Measurements from ENCODE around the gene STIMATE. TPM values are rescaled to one million over a fixed set of nuclear protein-coding genes. Genes with fewer than 3 reads are reported as not detected.

STIMATE gene
- total and polyA plus RNA-seq, 9 of the 15 experiments (the other 6 are each of a cell fraction or from before 2014, with no cell fraction given): 0.14 to 7.7 (median 4.9) TPM

DNA sequence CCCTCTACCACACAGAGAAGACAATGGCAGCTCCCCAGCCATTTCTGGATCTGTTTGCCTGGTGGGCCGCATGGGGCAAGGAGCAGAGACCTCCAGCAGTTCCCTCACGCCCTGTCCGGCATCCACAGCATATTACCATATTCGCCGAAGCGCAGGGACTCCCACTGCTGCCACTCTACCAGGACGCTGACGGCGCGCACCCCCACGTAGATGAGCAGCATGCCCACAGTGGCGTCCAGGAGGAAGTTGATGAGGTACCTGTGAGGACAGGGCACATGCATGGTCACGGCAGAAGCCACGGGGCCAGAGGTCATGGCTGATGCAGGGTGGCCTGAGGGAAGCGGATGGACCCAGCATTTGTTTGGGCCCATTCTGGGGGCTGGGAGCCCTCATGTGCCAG is 47.7 kb downstream of the STIMATE start:
- no peak for DNase-seq (ENCODE audit: extremely low read depth in 1 of 4, low spot score in 3 of 4)
- no TSS peak for BruUV-seq (replicated peaks)
- no peaks in the 10 kb centered on the region for H3K9me3 ChIP-seq (replicated peaks; ENCODE audit: control insufficient read depth, insufficient read depth, low read depth, low read length)
- H4K20me1 ChIP-seq (replicated peaks; ENCODE audit: control insufficient read depth, insufficient read depth, low read length): 0 out of 2 replicates have a peak, but pooled peaks cover 7% of the 10 kb centered on the region
- ATAC-seq: no peak
- no peaks in the 10 kb centered on the region for H3K4me1 ChIP-seq (replicated peaks in 1 of 2; ENCODE audit: control insufficient read depth in 2 of 2, insufficient read depth in 2 of 2, low read length in 2 of 2)
- no peaks in the 10 kb centered on the region for H3K9me1 ChIP-seq (ENCODE audit: control insufficient read depth, insufficient read depth, low read length)
- FAIRE-seq: no peak
- ChIA-PET POLR2A (interaction anchor here (1.1 kb wide), 1 partner anchor 11 kb away, joined by 3 read pairs; no protein-coding TSS in a partner anchor), CTCF (ENCODE audit: low intra/inter-chr PET ratio) (no interaction called here)
- H3K36me3 ChIP-seq (ENCODE audit: control insufficient read depth, insufficient read depth, low read length): peaks cover 6% of the 10 kb centered on the region; the same call in 1 of the 3 replicates
- 92% methylated on average over 5 of the region's 15 CpGs for WGBS (ENCODE audit: insufficient coverage, low coverage, missing lambda C conversion rate)
- TF ChIP-seq NFE2 (IDR thresholded peaks at IDR 0.05; ENCODE audit: low read depth): no peak
- TF ChIP-seq FOSL1 (tag; conservative IDR thresholded peaks at IDR 0.05): no peak
- no peak for TF ChIP-seq DDX20 (tag; IDR thresholded peaks at IDR 0.05; ENCODE audit: low read depth)
- TF ChIP-seq RFX7 (CRISPR knock-in tag; IDR thresholded peaks at IDR 0.05): no peak
- TF ChIP-seq ZNF644 (tag; IDR thresholded peaks at IDR 0.05; ENCODE audit: low read depth): no peak
- TF ChIP-seq, protein P1, sequence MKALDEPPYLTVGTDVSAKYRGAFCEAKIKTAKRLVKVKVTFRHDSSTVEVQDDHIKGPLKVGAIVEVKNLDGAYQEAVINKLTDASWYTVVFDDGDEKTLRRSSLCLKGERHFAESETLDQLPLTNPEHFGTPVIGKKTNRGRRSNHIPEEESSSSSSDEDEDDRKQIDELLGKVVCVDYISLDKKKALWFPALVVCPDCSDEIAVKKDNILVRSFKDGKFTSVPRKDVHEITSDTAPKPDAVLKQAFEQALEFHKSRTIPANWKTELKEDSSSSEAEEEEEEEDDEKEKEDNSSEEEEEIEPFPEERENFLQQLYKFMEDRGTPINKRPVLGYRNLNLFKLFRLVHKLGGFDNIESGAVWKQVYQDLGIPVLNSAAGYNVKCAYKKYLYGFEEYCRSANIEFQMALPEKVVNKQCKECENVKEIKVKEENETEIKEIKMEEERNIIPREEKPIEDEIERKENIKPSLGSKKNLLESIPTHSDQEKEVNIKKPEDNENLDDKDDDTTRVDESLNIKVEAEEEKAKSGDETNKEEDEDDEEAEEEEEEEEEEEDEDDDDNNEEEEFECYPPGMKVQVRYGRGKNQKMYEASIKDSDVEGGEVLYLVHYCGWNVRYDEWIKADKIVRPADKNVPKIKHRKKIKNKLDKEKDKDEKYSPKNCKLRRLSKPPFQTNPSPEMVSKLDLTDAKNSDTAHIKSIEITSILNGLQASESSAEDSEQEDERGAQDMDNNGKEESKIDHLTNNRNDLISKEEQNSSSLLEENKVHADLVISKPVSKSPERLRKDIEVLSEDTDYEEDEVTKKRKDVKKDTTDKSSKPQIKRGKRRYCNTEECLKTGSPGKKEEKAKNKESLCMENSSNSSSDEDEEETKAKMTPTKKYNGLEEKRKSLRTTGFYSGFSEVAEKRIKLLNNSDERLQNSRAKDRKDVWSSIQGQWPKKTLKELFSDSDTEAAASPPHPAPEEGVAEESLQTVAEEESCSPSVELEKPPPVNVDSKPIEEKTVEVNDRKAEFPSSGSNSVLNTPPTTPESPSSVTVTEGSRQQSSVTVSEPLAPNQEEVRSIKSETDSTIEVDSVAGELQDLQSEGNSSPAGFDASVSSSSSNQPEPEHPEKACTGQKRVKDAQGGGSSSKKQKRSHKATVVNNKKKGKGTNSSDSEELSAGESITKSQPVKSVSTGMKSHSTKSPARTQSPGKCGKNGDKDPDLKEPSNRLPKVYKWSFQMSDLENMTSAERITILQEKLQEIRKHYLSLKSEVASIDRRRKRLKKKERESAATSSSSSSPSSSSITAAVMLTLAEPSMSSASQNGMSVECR (CRISPR knock-in tag; IDR thresholded peaks at IDR 0.05): no peak
- TF ChIP-seq, protein P2, sequence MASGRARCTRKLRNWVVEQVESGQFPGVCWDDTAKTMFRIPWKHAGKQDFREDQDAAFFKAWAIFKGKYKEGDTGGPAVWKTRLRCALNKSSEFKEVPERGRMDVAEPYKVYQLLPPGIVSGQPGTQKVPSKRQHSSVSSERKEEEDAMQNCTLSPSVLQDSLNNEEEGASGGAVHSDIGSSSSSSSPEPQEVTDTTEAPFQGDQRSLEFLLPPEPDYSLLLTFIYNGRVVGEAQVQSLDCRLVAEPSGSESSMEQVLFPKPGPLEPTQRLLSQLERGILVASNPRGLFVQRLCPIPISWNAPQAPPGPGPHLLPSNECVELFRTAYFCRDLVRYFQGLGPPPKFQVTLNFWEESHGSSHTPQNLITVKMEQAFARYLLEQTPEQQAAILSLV (tag; IDR thresholded peaks at IDR 0.05): no peak
- no peak for TF ChIP-seq ZNF24 (IDR thresholded peaks at IDR 0.05)
- no peak for TF ChIP-seq SAP30 (IDR thresholded peaks at IDR 0.05; ENCODE audit: borderline replicate concordance, insufficient read depth, low read depth, low read length, poor library complexity, severe bottlenecking)
- no peak for TF ChIP-seq HNRNPUL1 (IDR thresholded peaks at IDR 0.05; ENCODE audit: low read length)
- TF ChIP-seq, protein P3, sequence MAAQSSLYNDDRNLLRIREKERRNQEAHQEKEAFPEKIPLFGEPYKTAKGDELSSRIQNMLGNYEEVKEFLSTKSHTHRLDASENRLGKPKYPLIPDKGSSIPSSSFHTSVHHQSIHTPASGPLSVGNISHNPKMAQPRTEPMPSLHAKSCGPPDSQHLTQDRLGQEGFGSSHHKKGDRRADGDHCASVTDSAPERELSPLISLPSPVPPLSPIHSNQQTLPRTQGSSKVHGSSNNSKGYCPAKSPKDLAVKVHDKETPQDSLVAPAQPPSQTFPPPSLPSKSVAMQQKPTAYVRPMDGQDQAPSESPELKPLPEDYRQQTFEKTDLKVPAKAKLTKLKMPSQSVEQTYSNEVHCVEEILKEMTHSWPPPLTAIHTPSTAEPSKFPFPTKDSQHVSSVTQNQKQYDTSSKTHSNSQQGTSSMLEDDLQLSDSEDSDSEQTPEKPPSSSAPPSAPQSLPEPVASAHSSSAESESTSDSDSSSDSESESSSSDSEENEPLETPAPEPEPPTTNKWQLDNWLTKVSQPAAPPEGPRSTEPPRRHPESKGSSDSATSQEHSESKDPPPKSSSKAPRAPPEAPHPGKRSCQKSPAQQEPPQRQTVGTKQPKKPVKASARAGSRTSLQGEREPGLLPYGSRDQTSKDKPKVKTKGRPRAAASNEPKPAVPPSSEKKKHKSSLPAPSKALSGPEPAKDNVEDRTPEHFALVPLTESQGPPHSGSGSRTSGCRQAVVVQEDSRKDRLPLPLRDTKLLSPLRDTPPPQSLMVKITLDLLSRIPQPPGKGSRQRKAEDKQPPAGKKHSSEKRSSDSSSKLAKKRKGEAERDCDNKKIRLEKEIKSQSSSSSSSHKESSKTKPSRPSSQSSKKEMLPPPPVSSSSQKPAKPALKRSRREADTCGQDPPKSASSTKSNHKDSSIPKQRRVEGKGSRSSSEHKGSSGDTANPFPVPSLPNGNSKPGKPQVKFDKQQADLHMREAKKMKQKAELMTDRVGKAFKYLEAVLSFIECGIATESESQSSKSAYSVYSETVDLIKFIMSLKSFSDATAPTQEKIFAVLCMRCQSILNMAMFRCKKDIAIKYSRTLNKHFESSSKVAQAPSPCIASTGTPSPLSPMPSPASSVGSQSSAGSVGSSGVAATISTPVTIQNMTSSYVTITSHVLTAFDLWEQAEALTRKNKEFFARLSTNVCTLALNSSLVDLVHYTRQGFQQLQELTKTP (IDR thresholded peaks at IDR 0.05; ENCODE audit: low read depth in 1 of 2, partially characterized antibody in 2 of 2): no peak
- no peak overlapping the region for H3K9ac ChIP-seq (ENCODE audit: insufficient read depth in 1 of 2, low read depth in 2 of 2, low read length in 2 of 2)
- intact Hi-C loops (cut with micrococcal nuclease): loop anchor here (2.0 to 5.0 kb wide), 2 partner anchors 263 to 347 kb away; no protein-coding TSS in a partner anchor
- no peak overlapping the region for H3K27ac ChIP-seq (ENCODE audit: extremely low read depth, low read depth, low read length)
- no peak overlapping the region for H3K4me3 ChIP-seq
- H2AFZ ChIP-seq (ENCODE audit: low read depth, low read length): no peak overlapping the region
- in situ Hi-C loops (cut with MboI): loop anchor here (10.0 kb wide), 1 partner anchor 225 kb away; no protein-coding TSS in a partner anchor
- H3K4me2 ChIP-seq (ENCODE audit: insufficient read depth, low read length): no peak overlapping the region
- no peaks in the 10 kb centered on the region for H3K27me3 ChIP-seq (ENCODE audit: control insufficient read depth in 2 of 2, insufficient read depth in 2 of 2, low read length in 2 of 2)
- H3K79me2 ChIP-seq (ENCODE audit: control insufficient read depth, insufficient read depth, low read length): no peaks in the 10 kb centered on the region

Measured in K562 (cell line).